Aorta (tissue), 5 donors: ENCODE measurements around the gene STK25. TPM values are rescaled to one million over a fixed set of nuclear protein-coding genes. Genes with fewer than 3 reads are reported as not detected.
A peak's percentile ranks its signal among the peaks of the same experiment; 100 is the strongest.

ENCODE experiments used
- ATAC-seq: fragments of 200-7000 bp; cut with Tn5 transposase; one replicate; pipeline ENCODE4 v1.9.1; 2022; ENCODE audit warnings: moderate library complexity; ENCODE audit not compliant: low FRiP score
- DNase-seq, 2 donors: peaks; one replicate each; pipeline ENCODE4 v3.0.0-alpha.2; 2020
- H3K27ac ChIP-seq, 2 donors: one replicate each; pipeline ENCODE4 v1.5.1; 2013; ENCODE audit warnings: low read length in 2 of 2, mild to moderate bottlenecking in 2 of 2, moderate library complexity in 2 of 2, control low read depth in 1 of 2, inconsistent platforms in 1 of 2, low read depth in 1 of 2
- H3K27me3 ChIP-seq, 2 donors: one replicate each; pipeline ENCODE4 v1.6.1; 2013; ENCODE audit warnings: control low read depth in 1 of 2, low read length in 1 of 2, mild to moderate bottlenecking in 1 of 2, moderate library complexity in 1 of 2; ENCODE audit not compliant: insufficient read depth in 2 of 2, control insufficient read depth in 1 of 2
- H3K36me3 ChIP-seq, 2 donors: one replicate each; pipeline ENCODE4 v1.6.1; 2013; ENCODE audit warnings: control low read depth in 1 of 2, low read length in 1 of 2, mild to moderate bottlenecking in 1 of 2; ENCODE audit not compliant: insufficient read depth in 2 of 2, control insufficient read depth in 1 of 2
- H3K4me1 ChIP-seq, 2 donors: one replicate each; pipeline ENCODE4 v1.6.1; 2013; ENCODE audit warnings: low read length in 2 of 2, control low read depth in 1 of 2, mild to moderate bottlenecking in 1 of 2, moderate library complexity in 1 of 2; ENCODE audit not compliant: insufficient read depth in 2 of 2, control insufficient read depth in 1 of 2
- H3K4me3 ChIP-seq, 2 donors: one replicate each; pipeline ENCODE4 v1.5.1; 2013; ENCODE audit warnings: low read length in 2 of 2, control low read depth in 1 of 2, mild to moderate bottlenecking in 1 of 2
- H3K9me3 ChIP-seq: one replicate; pipeline ENCODE4 v1.6.1; 2013; ENCODE audit warnings: mild to moderate bottlenecking, low read length; ENCODE audit not compliant: control insufficient read depth
- WGBS, 2 donors: extraction: QIAGEN DNeasy Blood & Tissue Kit; methylation state at CpG; one replicate each; pipeline ENCODE4 v1.1.7; 2013; 5-methylcytosine and 5-hydroxymethylcytosine counted together
- intact Hi-C, 2 donors: fragments of 100-400 bp; cut with DNase I; formaldehyde crosslinking; loops; one replicate each; pipeline versions ENCODE4 v1.14.2 to v1.15.0; 2022
- polyA plus RNA-seq, 2 donors: library from polyadenylated mRNA; stranded (reverse); fragments of 200-250 nt; gene quantifications; one replicate each; pipeline ENCODE4 v1.2.3, GENCODE V29; 2013
- total RNA-seq, 2 donors: library from RNA; stranded (reverse); fragmentation: NEBNext Ultra II Directional; extraction: Animal tissue kit (Norgen Biotek cat#: 25700); gene quantifications; one replicate each; pipeline ENCODE4 v1.2.1, GENCODE V29; 2021
- donor health status: healthy with polysubstance abuse.
- donor health status: Bipolar disorder and iron deficiency.
- donor health status: DM: no; HTN: no; CAD: no.
- donor health status: DM: no; HTN: no; CAD: no.
- donor health status: DM: yes; HTN: yes; CAD: no.

Gene STK25
- total and polyA plus RNA-seq, 4 donors: 85.1 to 261 (median 121) TPM

- H3K4me3 ChIP-seq: no peak overlapping the region
- WGBS, 2 donors: 93 to 95% methylated on average over 6 of the region's 6 CpGs
- H3K27ac ChIP-seq: no peak overlapping the region
- ATAC-seq: no peak
- DNase-seq: no peak
- no peaks in the 10 kb centered on the region for H3K4me1 ChIP-seq
- H3K9me3 ChIP-seq: no peaks in the 10 kb centered on the region
- no peaks in the 10 kb centered on the region for H3K36me3 ChIP-seq
- intact Hi-C loops: no loop called here
- no peaks in the 10 kb centered on the region for H3K27me3 ChIP-seq
These were observed 8.9 kb upstream of the STK25 start for GRCh38 chr2:241517297-241517696.

DNA sequence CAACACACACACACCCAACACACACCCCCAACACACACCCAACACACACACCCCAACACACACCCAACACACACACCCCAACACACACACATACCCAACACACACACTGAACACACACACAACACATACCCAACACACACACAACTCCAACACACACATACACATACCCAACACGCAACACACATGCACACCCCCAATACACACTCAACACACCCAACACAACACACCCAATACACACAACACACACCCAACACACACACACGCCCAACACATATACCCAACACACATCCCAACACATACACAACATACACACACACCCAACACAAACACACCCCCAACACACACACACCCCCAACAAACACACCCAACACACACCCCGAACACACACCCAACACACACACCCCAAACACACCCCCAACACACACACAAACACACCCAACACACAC lies 8.2 kb upstream of the STK25 start:
- no peak overlapping the region for H3K27ac ChIP-seq
- DNase-seq: no peak
- intact Hi-C loops: no loop called here
- no peaks in the 10 kb centered on the region for H3K36me3 ChIP-seq
- H3K4me1 ChIP-seq: no peaks in the 10 kb centered on the region
- H3K4me3 ChIP-seq: no peak overlapping the region
- H3K9me3 ChIP-seq: no peaks in the 10 kb centered on the region
- no peak for ATAC-seq
- H3K27me3 ChIP-seq: no peaks in the 10 kb centered on the region
- 94 to 96% methylated on average over 3 of the region's 3 CpGs for WGBS, 2 donors

GRCh38 chr2:241514986-241515737 lies 6.8 kb upstream of the STK25 start:
- ATAC-seq (no peak), DNase-seq (no peak)
- Histone ChIP-seq H3K36me3 (no peaks in the 10 kb centered on the region), H3K27ac (no peak overlapping the region), H3K4me3 (no peak overlapping the region), H3K9me3 (no peaks in the 10 kb centered on the region), H3K4me1 (no peaks in the 10 kb centered on the region), H3K27me3 (no peaks in the 10 kb centered on the region)
- intact Hi-C loops: no loop called here
- WGBS, 2 donors: 35 to 44% methylated on average over 10 of the region's 10 CpGs

DNA sequence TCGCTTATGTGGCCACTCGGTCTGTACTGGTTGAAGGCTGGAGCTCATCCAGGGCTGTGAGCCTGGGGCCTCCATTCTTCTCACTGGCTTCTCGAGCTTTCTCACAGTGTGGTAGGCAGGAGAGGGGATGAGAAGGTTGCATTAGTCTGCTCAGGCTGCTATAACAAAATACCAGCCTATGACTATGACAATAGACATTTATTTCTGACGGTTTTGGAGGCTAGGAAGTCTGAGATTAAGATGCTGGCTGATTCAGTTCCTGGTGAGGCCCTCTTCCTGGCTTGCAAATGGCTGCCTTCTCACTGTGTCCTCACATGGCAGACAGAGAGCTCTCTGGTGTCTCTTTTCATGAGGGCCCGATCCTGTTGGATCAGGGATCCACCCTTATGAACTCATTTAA lies 6.2 kb upstream of the STK25 start:
- no peaks in the 10 kb centered on the region for H3K36me3 ChIP-seq
- H3K27ac ChIP-seq: no peak overlapping the region
- H3K4me3 ChIP-seq: no peak overlapping the region
- no peaks in the 10 kb centered on the region for H3K27me3 ChIP-seq
- ATAC-seq (no peak), DNase-seq (no peak)
- WGBS, 2 donors: 65% methylated on average over 5 of the region's 5 CpGs
- H3K4me1 ChIP-seq: no peaks in the 10 kb centered on the region
- no peaks in the 10 kb centered on the region for H3K9me3 ChIP-seq
- intact Hi-C loops: no loop called here

- Histone ChIP-seq H3K27ac (no peak overlapping the region), H3K4me1 (no peaks in the 10 kb centered on the region), H3K4me3 (no peak overlapping the region), H3K9me3 (no peaks in the 10 kb centered on the region), H3K27me3 (no peaks in the 10 kb centered on the region), H3K36me3 (no peaks in the 10 kb centered on the region)
- intact Hi-C loops: no loop called here
- 95 to 97% methylated on average over 6 of the region's 6 CpGs for WGBS, 2 donors
- ATAC-seq: no peak
- peak in 1 of 2 donors; percentile 33 for DNase-seq
These were observed 2.8 kb upstream of the STK25 start for GRCh38 chr2:241511091-241511741.

- DNase-seq (no peak), ATAC-seq (peak; percentile 1)
- no peaks in the 10 kb centered on the region for H3K9me3 ChIP-seq
- H3K36me3 ChIP-seq: no peaks in the 10 kb centered on the region
- H3K4me3 ChIP-seq: peak overlapping the region in 1 of 2 donors; percentile 12
- 22% methylated on average over 24 of the region's 24 CpGs for WGBS, 2 donors
- no peaks in the 10 kb centered on the region for H3K4me1 ChIP-seq
- intact Hi-C loops: loop anchor here in 1 of 2 donors (5.0 kb wide), 2 partner anchors 53 to 103 kb away; no protein-coding TSS in a partner anchor
- H3K27me3 ChIP-seq: no peaks in the 10 kb centered on the region
- H3K27ac ChIP-seq: no peak overlapping the region
These were observed 886 bp upstream of the STK25 start for GRCh38 chr2:241509155-241509784.

DNA sequence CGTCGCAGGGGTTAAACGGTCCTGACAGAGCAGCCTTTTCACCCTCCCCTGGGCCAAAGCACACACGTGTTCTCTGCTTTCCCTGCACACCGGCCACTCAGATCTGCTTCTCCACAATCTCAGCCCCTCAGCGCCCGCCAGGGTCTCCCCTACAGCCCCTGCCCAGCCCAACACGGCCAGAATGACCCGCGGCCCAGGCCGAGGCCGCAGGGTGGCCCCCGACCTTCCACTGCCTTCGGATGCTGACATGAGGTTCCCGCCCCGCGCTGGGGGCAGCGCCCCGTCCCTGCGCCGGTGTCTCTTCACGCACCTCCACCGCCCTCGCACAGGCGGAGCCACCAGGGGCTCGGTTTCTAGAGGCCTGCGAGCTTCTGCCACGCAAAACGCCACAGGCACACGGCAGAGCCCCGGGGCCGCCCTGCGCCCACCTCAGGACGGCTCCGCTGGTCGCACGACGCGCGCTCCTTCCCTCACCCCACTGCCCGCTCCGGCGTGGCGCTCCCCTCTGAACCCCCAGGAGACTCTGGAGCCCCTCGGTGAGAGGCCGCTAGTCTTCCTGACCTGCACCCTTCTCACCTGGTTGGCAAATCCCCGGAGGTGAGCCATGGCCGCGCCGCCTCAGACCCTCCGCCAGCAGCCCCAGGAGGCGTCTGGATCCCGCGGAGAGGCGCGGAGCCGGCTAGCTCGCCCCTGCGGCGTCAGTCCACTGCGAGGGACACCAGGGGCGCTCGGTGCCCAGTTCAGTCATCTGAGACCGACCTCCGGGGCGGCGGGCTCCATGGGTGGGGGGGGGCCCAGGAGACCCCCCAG lies 749 bp downstream of the STK25 start:
- no peaks in the 10 kb centered on the region for H3K9me3 ChIP-seq
- intact Hi-C loops: loop anchor here in 1 of 2 donors (5.0 kb wide), 2 partner anchors 55 to 105 kb away; no protein-coding TSS in a partner anchor
- H3K4me3 ChIP-seq: peak overlapping the region; percentile 83 to 85
- ATAC-seq (peak; percentile 45), DNase-seq (peak in 1 of 2 donors; percentile 88)
- H3K4me1 ChIP-seq: no peaks in the 10 kb centered on the region
- 0 to 1% methylated on average over 50 to 67 of the region's 67 CpGs for WGBS, 2 donors
- H3K27ac ChIP-seq: no peak overlapping the region
- H3K36me3 ChIP-seq: no peaks in the 10 kb centered on the region
- no peaks in the 10 kb centered on the region for H3K27me3 ChIP-seq

- H3K9me3 ChIP-seq: no peaks in the 10 kb centered on the region
- no peaks in the 10 kb centered on the region for H3K36me3 ChIP-seq
- intact Hi-C loops: loop anchor here in 1 of 2 donors (5.0 kb wide), 2 partner anchors 55 to 105 kb away; no protein-coding TSS in a partner anchor
- no peak for DNase-seq
- H3K27me3 ChIP-seq: no peaks in the 10 kb centered on the region
- H3K4me1 ChIP-seq: no peaks in the 10 kb centered on the region
- H3K4me3 ChIP-seq: peak overlapping the region in 1 of 2 donors; percentile 83
- 43 to 44% methylated on average over 19 of the region's 19 CpGs for WGBS, 2 donors
- no peak overlapping the region for H3K27ac ChIP-seq
- ATAC-seq: no peak
These were observed 1.5 kb downstream of the STK25 start for GRCh38 chr2:241506793-241507429.
